ENCODE measurements around the gene CORT.

Gene CORT

DNA sequence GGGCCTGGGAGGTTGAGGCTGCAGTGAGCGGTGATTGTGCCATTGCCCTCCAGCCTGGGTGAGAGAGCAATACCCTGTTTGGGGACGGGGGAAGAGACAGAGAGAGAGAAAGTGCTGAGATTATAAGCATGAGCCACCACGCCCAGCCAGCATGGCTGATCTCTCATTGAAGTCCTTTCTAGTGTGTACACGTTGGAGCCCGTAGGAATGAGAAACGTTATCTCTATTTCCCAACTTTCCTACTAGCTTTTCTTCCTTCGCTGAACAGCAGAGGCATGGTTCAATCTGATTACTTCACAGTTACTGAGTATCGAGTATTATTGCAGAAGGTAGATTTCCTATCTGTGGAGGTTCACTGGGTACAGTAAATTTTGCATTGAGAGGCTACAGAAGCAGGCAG is 29.5 kb downstream of the CORT start:
- no peak for DNase-seq

- DNase-seq: no peak
Observed at GRCh38 chr1:10480614-10481013, 30.8 kb downstream of the CORT start.

- DNase-seq: no peak
Observed at GRCh38 chr1:10484521-10484920, 34.7 kb downstream of the CORT start.

DNA sequence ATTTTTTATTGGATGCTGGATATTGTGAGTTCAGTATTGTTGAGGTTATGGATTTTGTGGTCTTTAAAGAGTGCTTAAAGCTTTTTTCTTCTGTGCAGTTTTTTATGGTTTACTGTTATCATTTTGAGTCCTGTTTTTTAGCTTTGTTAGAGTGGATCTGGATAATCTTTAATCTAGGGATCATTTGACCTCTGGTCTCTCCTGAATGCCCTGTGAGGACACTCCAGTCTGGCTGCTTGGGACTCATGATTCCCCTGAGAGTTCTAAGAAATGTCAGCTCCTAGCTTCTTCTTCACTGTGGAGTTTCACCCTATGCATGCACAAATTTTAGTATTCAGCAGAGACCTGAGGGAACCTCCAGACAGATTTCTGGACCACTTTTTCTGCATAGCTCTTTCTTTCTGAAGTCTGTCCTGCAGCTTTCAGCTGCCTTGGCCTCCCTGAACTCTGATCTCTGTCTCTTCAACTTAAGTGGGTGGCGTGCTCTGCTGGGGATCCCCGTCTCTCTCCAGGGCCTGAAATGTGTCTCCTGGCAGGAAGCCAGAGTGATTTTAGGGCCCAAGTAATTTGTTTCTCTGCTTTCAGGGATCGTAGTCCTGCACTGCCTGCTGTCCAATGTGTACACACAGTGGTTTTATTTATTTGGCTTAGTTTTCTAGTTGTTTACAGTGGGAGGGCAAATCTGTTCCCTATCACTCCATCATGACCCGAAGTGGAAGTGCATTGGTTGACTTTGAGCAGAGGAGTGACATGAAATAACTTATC is 39.6 kb downstream of the CORT start:
- no peak for DNase-seq

DNA sequence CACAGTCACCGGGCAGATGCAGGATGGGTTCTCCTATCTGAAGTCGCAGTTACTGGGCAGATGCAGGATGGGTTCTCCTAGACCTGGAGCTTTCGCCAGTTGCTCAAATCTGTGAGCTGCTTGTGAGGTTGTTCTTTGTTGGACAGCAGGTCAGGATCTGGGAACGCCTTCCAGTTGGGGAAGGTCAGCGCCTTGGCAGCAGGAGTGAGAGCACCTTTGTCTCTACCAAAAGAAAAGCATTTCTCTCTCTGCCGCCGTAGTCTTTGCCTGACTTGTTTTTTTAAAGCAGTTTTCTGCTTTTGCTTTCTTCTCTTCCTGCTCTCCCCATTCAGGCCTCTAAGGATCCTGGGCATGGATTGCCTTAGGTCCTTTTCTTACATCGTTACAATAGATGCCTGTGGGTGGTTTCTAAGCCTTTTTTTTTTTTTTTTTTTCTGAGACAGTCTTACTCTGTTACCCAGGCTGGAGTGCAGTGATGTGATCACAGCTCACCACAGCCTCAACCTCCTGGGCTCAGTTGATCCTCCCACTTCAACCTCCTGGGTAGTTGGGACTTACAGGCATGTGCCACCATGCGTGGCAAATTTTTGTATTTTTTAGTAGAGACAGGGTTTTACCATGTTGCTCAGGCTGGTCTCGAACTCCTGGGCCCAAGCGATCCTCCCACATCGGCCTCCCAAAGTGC is 40.6 kb downstream of the CORT start:
- DNase-seq: no peak

DNA sequence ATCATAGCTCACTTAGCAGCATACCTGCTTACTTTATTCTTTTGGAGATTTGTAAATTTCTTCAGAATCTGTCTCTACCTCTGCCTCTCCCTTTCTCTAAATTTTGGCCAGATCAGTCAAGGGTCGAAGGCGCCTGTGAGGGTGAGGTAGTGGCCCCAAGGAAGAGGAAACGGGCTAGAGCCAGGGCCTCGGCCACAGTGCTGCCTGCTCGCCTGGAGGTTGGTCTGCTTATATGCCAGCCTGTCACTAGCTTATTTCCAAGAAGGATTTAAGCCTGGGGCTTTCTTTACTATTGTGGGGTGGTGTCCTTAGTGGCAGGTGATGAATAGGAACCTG is 44.6 kb downstream of the CORT start:
- no peak for DNase-seq

GRCh38 chr1:10494754-10495474 is 45.1 kb downstream of the CORT start:
- peak; percentile 52 to 84 (median 72) for DNase-seq

GRCh38 chr1:10495475-10495817 is 45.6 kb downstream of the CORT start:
- peak in 1 of 6 experiments; percentile 17 for DNase-seq

DNA sequence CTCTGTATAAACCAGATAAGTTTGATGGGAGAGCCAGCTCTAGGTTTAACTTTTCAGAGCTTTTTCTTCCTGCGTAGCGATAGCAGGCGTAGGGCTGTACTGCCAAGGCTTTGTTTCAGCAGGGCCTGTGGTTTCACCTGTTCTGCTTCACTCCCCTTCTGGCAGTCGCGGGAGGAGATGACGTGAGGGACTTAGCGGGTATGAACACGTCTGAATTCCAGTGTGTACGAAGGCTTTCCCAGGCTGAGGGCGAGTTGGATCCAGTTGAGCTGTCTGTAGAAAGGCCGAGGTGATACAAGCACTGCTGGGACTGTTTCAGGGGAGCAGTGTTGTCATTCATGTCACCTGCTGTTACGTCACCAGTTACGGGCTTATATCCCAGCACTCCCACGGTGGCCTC is 46.1 kb downstream of the CORT start:
- peak; percentile 29 to 74 (median 41) for DNase-seq

DNA sequence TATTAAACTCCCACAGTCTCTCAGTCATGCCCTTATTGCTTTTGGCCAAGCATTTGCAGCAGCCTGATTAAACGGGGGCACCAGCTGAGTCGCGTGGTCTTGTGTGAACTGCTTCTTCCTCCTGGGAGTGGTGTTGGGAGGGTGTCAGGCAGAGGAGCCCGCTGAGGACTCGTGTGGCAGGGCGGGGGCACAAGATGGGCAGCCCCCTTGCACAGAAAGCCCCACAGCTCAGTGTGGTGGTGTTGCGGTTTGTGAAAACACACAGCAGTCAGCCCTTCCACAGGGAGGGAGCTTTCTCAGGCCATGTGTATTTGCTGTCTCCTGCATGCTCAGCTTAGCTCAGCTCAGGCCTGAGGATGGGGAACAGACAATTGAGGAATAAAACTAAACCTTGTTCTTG is 47.3 kb downstream of the CORT start:
- DNase-seq: no peak

DNA sequence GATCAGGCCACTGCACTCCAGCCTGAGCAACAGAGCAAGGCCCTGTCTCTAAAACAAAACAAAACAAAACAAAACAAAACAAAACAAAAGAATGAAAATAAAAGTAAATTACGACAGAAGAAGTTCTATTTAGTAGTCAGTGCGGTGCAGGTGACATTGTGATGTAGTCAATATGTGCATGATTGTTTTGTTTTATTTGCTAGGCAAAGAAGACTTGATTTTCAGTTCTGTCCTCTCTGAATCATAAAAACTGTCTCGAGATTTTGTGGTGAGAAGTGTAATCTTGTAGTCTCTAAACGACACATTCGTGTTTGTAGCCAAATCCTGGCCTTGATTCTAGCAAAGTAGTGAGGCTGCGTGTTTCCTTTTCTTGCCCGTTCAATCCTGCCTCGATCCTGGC is 48.4 kb downstream of the CORT start:
- no peak for DNase-seq
